GM19328 (cell line): ENCODE measurements around the gene PREPL.

Experiments used
- ATAC-seq: cut with Tn5 transposase; IDR thresholded peaks from one replicate; pipeline ENCODE4 v1.9.1; 2021; ENCODE audit warnings: mild to moderate bottlenecking, moderate library complexity; ENCODE audit not compliant: unreplicated experiment

The PREPL gene

DNA sequence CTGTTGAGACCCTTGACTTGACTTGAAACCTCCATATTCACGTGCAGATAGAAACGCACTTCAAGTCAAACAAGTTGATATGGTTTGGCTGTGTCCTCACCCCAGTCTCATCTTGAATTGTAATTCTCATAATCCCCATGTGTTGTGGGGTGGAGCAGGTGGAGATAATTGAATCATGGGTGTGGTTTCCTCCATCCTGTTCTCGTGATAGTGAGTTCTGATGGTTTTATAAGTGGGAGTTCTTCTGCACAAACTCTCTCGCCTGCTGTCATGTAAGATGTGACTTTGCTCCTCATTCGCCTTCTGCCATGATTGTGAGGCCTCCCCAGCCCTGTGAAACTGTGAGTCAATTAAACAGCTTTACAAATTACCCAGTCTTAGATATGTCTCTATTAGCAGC, 64.6 kb downstream of the PREPL start:
- ATAC-seq, result no peak

- ATAC-seq, result no peak
Observed at GRCh38 chr2:44295633-44296359, 65.5 kb downstream of the PREPL start.

DNA sequence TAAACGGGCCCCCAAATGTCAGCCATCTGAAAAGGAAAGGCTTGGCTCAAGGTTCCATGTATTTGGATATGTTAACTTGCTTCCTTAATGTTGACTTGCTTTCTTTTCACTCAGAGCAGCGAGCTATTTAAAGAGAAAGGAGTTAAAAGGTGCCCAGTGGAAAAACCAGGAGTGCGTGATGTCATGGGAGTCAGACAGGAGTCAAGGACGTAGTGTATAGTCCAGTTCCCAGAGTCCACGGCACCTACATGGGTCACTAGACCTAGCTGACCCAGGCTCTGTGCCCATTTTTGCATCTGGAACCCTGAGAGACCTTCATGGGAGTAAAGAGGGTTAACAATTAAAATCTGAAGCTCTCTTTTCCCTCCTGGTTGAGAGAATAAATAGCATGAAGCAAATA, 66.2 kb downstream of the PREPL start:
- ATAC-seq, result no peak

- ATAC-seq, result no peak
Observed at GRCh38 chr2:44291281-44292248, 69.7 kb downstream of the PREPL start.

DNA sequence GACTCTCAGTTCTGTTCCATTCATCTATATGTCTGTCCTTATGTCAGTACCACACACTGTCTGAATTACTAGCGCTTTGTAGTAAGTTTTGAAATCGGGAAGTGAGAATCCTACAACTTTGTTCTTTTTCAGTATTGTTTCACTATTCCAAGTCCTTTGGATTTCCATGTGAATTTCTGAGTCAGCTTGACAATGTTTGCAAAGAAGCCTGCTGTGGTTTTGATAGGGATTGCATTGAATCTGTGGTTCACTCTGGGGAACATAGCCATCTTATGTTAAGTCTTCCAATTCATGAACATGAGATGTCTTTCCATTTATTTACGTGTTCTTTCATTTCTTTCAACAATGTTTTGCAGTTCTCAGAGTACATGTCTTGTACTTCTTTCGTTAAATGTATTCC, 71.0 kb downstream of the PREPL start:
- no peak for ATAC-seq

DNA sequence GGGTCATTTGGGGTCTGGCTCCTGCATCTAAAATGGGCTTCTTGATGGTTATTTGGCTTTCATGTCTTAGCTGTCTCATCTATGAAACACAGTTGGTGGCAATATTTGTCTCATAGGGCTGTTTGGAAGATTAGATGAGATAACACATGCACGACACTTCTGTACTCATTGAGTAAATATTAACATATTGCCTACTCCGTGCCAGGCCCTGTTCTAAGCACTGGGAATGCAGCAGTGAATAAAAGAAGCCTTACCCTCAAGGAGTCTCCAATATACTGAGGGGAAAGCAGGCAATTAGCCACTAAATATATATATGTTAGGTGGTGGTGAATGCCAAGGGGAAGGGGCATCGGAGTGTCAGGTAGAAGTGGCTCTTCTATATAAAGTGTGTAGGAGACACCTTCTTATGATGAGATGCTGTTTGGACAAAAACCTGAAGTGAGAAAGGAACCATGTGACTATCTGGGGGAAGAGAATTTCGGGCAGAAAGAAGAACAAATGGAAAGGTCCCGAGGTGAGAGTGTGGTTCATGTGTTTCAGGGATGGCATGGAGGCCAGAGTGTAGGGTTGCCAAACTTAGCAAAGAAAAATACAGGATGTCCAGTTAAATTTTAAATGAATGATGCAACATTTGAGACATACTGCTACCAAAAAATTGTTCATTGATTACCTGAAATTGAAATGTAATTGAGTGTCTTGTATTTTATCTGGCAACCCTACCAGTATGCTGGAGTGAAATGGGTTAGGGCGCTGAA, 74.2 kb downstream of the PREPL start:
- no peak for ATAC-seq

- ATAC-seq, result no peak
Observed at GRCh38 chr2:44286119-44286883, 75.0 kb downstream of the PREPL start.

GRCh38 chr2:44285174-44285573, 76.1 kb downstream of the PREPL start:
- no peak for ATAC-seq

DNA sequence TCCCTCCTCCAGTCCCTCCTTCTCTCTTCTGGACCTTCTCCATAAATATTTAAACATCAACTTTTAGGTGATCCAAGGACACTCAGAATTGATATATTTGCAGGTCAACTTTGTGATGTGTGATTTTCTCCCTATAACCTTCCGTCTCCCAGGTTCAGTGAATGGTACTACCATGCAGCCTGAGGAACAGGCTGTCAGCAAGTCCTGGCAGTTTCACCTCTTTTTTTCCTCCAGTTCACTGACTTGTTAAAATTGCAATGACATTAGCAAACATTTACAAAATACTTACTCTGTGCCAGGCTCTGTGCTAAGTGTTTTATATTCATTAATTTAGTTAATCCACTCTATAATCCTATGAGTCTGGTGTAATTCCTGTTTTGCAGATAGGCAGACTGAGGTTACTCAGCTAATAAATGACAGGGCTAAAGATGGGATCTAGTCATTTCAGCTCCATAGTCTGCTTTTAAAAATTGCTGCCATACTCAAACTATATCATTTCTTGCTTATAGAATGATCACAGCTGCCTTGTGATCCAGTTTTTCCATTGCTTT, 78.1 kb downstream of the PREPL start:
- no peak for ATAC-seq

DNA sequence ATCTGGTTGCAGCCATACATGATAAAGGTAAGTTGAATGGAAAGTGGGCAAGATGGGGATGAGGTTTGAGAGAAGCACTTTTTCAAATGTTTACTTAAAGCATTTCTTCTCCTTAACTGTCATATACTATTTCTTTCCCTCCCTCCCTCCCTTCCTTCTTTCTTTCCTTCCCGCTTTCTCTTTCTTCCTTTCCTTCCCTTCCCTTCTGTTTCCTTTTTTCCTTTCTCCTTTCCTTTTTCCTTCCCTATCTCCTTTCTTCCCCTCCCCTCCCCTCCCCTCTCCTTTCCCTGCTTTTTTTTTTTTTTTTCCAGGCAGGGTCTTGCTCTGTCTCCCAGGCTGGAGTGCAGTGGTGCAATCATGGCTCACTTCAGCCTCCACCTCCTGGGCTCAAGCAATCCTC, 80.4 kb downstream of the PREPL start:
- ATAC-seq, result no peak

GRCh38 chr2:44277541-44277940, 83.8 kb downstream of the PREPL start:
- ATAC-seq, result no peak

DNA sequence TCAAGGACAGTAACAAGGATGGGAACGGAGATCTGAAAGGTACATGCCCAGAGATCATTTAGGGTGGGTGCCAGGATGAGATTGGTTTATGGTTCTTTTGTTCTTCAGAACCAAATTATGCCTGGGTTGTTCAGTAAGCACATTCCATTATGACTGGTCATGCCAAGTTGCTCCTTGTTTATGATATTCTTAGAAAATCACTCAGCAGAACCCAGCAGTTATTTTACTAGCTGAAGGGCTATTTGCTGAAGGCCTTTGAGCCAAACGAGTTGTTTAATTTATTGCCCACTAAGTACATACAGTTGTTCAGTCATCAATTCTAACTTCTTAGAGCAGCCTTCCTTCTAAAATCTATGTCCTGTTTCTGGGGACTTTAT, 85.4 kb downstream of the PREPL start:
- no peak for ATAC-seq

GRCh38 chr2:44273596-44273995, 87.7 kb downstream of the PREPL start:
- no peak for ATAC-seq

- ATAC-seq, result no peak
Observed at GRCh38 chr2:44273076-44273475, 88.2 kb downstream of the PREPL start.

DNA sequence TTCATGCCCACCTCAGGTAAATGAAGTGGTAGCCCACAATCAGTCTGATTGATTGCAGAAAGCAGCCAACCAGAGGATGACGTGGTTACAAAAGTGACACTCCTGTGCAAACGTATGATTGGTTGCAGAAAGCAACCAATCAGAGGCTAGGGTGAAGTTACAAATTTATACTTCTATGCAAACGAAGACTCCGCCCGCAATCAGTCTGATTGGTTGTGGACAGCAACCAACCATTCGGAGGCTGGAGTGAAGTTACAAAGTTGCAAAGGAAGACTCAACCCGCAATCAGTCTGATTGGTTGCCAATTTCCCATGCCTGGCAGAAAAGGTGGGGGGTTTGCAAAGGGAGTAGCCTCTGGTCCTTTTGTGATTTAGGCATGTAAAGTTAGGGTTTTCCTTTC, 90.0 kb downstream of the PREPL start:
- ATAC-seq, result no peak

DNA sequence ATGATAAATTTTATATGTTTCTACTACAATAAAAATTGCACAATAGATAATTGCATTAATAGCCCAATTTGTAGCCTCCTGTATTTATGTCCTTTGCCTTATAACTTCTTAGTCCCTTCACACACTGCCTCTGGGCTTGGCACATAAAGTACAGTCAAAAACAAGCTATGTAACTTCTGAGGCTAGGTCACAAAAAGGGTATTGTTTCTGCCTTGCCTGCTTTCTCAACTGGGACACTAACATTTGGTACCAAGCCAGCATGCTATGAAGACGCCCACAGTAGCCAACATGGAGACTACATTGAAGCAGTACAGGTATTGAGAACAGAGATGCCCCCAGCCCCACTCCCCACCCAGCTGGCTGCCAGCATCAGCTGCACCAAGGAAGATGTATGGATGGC, 91.5 kb downstream of the PREPL start:
- no peak for ATAC-seq

DNA sequence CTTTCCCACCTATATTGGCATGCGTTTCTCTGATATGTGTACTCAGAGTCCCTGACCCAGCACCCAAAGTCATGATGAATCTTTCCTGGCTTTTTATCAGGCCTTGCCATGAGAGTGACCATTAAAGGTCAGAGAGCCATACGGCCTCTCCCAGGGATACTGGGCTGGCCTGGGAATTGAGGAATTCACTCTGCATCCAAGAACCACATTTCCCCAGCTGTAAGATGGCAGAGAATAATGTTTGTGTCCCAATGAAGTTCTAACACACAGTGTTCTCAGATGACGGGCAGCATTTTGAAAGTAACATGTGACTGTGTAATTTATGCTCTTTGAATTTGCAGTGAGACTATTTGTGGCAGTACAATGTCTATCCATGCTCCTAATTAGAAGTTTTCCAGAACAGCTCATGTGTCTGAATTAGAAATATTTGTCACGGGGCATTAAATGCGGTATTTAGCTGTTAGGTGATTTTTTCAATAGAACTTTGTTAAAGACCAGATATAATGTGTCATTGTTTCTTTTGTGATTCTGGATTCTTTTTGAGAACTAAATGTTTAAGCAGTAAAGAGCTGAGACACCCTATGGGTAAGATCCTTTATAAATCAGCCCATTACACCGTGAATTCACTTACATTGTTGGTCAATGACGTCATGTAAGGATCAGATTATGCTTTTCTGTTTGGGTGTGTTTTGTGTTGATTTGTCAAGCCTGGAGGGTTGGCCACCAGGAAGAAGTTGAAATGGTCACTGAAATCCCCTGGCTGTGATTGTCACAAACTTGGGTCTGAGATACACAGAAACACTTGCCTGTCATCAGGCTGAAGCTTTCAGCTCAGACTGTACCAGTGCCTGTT, 93.3 kb downstream of the PREPL start:
- no peak for ATAC-seq
